ENCODE data around the gene PZP. TPM values are rescaled to one million over a fixed set of nuclear protein-coding genes. Genes with fewer than 3 reads are reported as not detected.

Gene PZP
- polyA plus RNA-seq, 1 donor (not counting 4 experiments of a cell fraction or from before 2014, with no cell fraction given): not detected

DNA sequence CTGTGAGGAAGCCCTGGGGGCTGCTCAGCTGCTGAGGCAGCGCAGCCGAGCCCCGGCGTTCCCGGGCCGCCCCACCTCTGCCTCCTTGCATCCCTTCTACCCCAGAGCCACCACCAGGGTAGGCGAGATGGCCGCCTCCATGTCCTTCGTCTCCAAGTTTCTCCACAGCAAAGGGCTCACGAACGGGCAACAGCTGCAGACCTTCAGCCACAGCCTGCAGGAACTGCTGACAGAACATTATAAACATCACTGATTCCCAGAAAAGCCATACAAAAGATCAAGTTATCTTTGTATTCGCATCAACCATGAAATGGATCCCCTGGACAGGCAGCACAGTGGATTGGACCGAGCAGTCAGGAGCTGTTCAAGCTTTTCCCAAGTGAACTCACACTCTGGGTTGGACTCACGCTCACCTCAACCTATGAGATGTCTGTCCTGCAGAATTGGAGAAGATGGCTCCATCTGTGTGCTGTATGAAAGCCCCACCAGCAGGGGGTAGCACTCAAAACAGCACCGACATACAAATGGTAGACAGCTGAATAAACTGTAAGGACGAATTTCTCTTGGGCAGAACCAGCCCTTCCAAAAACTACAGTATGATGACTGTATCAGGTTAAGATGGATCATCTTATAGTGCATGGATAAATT lies 73.1 kb downstream of the PZP start:
- Histone ChIP-seq H4K20me1 (ENCODE audit: control insufficient read depth, extremely low read depth, insufficient read depth, low read length) (no peaks in the 10 kb centered on the region), H2AFZ (ENCODE audit: control insufficient read depth, low read length) (no peak overlapping the region), H3K27ac (ENCODE audit: control insufficient read depth, insufficient read depth, low read length) (no peak overlapping the region), H3K36me3 (ENCODE audit: control insufficient read depth in 2 of 2, extremely low read depth in 1 of 2, insufficient read depth in 2 of 2, low read length in 2 of 2) (no peaks in the 10 kb centered on the region), H3K4me2 (ENCODE audit: control insufficient read depth, extremely low read depth, insufficient read depth, low read depth, low read length) (no peak overlapping the region), H3K9ac (ENCODE audit: control insufficient read depth, extremely low read depth, insufficient read depth, low read length) (no peak overlapping the region), H3K79me2 (ENCODE audit: control insufficient read depth, insufficient read depth, low read length) (no peaks in the 10 kb centered on the region), H3K9me3 (ENCODE audit: control insufficient read depth, low read depth, low read length) (no peaks in the 10 kb centered on the region), H3K9me1 (ENCODE audit: control insufficient read depth, extremely low read depth, insufficient read depth, low read length) (no peaks in the 10 kb centered on the region), H3K4me3 (ENCODE audit: control insufficient read depth in 2 of 3, extremely low read depth in 1 of 3, insufficient read depth in 2 of 3, low read depth in 1 of 3, low read length in 3 of 3) (no peak overlapping the region), H3K4me1 (ENCODE audit: control insufficient read depth, extremely low read depth, insufficient read depth, low read length) (no peaks in the 10 kb centered on the region), H3K27me3 (ENCODE audit: control insufficient read depth, extremely low read depth, insufficient read depth, low read length) (peaks cover 7% of the 10 kb centered on the region)
- no peak for FAIRE-seq
- DNase-seq (ENCODE audit: low read depth, low spot score): no peak
- dilution Hi-C loops (cut with MboI; ENCODE audit: extremely low pct_ligation_motif_present, low sequenced_read_pairs): no loop called here
- TF ChIP-seq, protein P1, sequence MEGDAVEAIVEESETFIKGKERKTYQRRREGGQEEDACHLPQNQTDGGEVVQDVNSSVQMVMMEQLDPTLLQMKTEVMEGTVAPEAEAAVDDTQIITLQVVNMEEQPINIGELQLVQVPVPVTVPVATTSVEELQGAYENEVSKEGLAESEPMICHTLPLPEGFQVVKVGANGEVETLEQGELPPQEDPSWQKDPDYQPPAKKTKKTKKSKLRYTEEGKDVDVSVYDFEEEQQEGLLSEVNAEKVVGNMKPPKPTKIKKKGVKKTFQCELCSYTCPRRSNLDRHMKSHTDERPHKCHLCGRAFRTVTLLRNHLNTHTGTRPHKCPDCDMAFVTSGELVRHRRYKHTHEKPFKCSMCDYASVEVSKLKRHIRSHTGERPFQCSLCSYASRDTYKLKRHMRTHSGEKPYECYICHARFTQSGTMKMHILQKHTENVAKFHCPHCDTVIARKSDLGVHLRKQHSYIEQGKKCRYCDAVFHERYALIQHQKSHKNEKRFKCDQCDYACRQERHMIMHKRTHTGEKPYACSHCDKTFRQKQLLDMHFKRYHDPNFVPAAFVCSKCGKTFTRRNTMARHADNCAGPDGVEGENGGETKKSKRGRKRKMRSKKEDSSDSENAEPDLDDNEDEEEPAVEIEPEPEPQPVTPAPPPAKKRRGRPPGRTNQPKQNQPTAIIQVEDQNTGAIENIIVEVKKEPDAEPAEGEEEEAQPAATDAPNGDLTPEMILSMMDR (optimal IDR thresholded peaks at IDR 0.05 in 1 of 3, IDR thresholded peaks at IDR 0.05 in 1 of 3, conservative IDR thresholded peaks at IDR 0.05 in 1 of 3; ENCODE audit: extremely low read depth in 1 of 3, insufficient read depth in 2 of 3, low read length in 3 of 3): peak; percentile 42 to 61 (median 49)
- no peak for TF ChIP-seq EZH2 (IDR thresholded peaks at IDR 0.05; ENCODE audit: low read length)

DNA sequence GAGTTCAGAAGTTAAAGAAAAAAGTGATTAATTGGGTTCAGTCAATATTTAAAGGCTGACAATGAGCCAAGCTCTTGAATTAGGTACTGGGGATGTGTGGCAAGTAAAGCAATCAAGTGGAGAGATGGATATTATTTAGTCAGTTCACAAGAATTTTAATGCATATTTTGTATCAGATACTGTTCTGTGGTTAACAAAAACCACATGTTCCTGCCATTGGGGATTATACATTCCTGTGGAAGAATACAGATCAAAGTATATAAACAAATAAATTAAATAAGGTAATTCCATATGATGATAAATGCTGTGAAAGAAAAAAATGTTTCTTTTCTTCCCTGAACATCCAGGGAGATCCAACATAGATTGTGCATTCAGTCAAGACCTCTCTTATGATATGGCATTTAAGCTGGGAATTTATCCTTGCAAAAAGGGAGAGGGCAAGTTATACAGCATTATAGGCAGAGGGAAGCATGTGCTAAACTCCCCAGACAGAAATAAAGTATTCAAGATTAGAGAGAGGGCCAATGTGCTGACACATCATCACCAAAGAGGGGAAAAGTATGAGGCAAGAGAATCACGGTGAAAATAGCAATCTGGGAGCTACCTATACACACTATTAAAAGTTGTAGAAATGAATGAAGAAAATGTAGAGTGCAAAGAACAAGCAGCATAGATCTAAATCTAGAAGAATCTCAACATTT lies 74.8 kb downstream of the PZP start:
- no peaks in the 10 kb centered on the region for H3K9me3 ChIP-seq (ENCODE audit: control insufficient read depth, low read depth, low read length)
- no peaks in the 10 kb centered on the region for H3K79me2 ChIP-seq (ENCODE audit: control insufficient read depth, insufficient read depth, low read length)
- H2AFZ ChIP-seq (ENCODE audit: control insufficient read depth, low read length): no peak overlapping the region
- no peak overlapping the region for H3K4me3 ChIP-seq (ENCODE audit: control insufficient read depth in 2 of 3, extremely low read depth in 1 of 3, insufficient read depth in 2 of 3, low read depth in 1 of 3, low read length in 3 of 3)
- H3K27me3 ChIP-seq (ENCODE audit: control insufficient read depth, extremely low read depth, insufficient read depth, low read length): peaks cover 7% of the 10 kb centered on the region
- H3K9me1 ChIP-seq (ENCODE audit: control insufficient read depth, extremely low read depth, insufficient read depth, low read length): no peaks in the 10 kb centered on the region
- no peaks in the 10 kb centered on the region for H3K4me1 ChIP-seq (ENCODE audit: control insufficient read depth, extremely low read depth, insufficient read depth, low read length)
- dilution Hi-C loops (cut with MboI; ENCODE audit: extremely low pct_ligation_motif_present, low sequenced_read_pairs): no loop called here
- no peak for TF ChIP-seq EZH2 (IDR thresholded peaks at IDR 0.05; ENCODE audit: low read length)
- TF ChIP-seq, protein P1 (optimal IDR thresholded peaks at IDR 0.05 in 1 of 3, IDR thresholded peaks at IDR 0.05 in 1 of 3, conservative IDR thresholded peaks at IDR 0.05 in 1 of 3; ENCODE audit: extremely low read depth in 1 of 3, insufficient read depth in 2 of 3, low read length in 3 of 3): no peak
- no peak overlapping the region for H3K27ac ChIP-seq (ENCODE audit: control insufficient read depth, insufficient read depth, low read length)
- no peak overlapping the region for H3K4me2 ChIP-seq (ENCODE audit: control insufficient read depth, extremely low read depth, insufficient read depth, low read depth, low read length)
- H4K20me1 ChIP-seq (ENCODE audit: control insufficient read depth, extremely low read depth, insufficient read depth, low read length): no peaks in the 10 kb centered on the region
- no peak overlapping the region for H3K9ac ChIP-seq (ENCODE audit: control insufficient read depth, extremely low read depth, insufficient read depth, low read length)
- DNase-seq (ENCODE audit: low read depth, low spot score): no peak
- H3K36me3 ChIP-seq (ENCODE audit: control insufficient read depth in 2 of 2, extremely low read depth in 1 of 2, insufficient read depth in 2 of 2, low read length in 2 of 2): no peaks in the 10 kb centered on the region
- no peak for FAIRE-seq
